OCI-LY7 (cell line): ENCODE data around the gene COL18A1.

Source experiments
- CTCF ChIP-seq: fragments of 200-600 bp; sonication (generic); conservative IDR thresholded peaks from 2 replicates; pipeline ENCODE4 v1.5.1; 2014; ENCODE audit warnings: mild to moderate bottlenecking, antibody characterized with exemption, low read length, moderate library complexity, mixed read lengths
- EZH2phosphoT487 ChIP-seq: fragments of 200-600 bp; sonication (generic); IDR thresholded peaks from 2 replicates; pipeline ENCODE4 v1.6.1; 2018; ENCODE audit warnings: low read depth, borderline replicate concordance, mild to moderate bottlenecking, mixed run types, antibody characterized with exemption, low read length, moderate library complexity, mixed read lengths

DNA sequence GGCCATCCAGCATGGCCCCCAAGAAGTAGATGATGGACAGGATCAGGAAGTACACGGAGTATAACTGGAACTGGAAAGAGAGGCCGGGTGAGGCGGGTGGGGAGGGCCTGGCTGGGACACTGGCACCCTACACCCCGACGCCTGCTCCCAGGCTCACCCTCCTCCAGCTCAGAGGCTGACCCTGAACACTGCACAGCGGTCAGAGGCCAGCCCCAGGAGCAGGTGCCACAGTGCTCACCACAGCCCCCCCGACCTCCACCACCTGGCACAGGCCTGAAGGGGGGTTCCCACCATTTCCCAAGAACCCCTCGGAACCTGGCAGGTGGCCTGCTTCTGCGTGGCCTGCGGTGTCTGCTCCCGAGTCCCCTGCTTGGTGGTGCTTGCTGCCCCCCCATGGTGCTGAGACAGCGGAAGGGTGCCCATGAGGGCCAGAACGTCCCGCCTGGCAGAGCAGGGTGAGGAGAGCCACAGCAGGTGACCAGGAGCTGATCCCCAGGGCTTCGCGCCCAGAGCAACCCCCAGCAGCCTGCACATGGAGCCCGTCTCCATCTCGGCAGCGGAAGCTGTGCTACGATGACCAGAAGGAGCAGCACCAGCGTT is 111.2 kb downstream of the COL18A1 start:
- no peak for TF ChIP-seq CTCF
- TF ChIP-seq EZH2phosphoT487, result no peak
